NCI-H1417 treated with DMSO at 0.1 percent for 48 hours (cell line): ENCODE results near the gene TRIM61.
"Not testable (repeated sequence)": the region's sequence is repeated elsewhere in the genome, so short reads cannot be mapped to it uniquely, and the experiment has no call there.

Experiments
- DNase-seq: peaks from one replicate; lab custom pipeline; 2025; lab: John Stamatoyannopoulos, UW

The TRIM61 gene

GRCh38 chr4:164956766-164957643 lies 20.5 kb downstream of the TRIM61 start:
- peak; percentile 78 for DNase-seq

DNA sequence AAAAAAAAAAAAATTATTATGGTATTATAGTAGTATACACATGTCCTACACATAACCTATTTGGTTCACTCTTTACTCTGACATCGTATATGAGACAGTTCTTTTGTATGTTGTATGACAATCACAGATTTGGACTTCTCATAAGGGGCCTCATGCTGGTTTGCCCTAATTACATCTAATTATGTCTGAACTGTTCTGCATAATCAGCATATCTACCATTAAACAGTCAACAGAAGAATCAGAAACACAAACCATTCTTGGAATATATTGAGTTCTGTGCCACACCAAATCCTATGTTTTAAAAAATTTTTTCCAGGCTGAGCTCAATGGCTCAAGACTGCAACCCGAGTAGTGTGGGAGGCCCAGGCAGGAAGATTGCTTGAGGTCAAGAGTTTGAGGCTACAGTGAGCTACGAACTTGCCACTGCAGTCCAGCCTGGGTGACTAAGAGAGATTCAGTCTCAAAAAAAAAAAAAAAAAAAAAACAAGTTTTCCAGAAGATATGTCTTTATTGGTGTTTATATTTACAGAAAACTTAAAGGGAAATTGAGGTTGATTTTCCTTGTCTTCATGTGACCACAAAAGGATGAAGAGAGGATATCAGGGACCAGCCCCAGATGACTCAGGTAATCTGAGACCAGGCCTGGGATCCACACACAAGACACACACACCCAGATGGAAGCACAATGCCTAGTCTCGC lies 22.2 kb downstream of the TRIM61 start:
- DNase-seq: no peak

DNA sequence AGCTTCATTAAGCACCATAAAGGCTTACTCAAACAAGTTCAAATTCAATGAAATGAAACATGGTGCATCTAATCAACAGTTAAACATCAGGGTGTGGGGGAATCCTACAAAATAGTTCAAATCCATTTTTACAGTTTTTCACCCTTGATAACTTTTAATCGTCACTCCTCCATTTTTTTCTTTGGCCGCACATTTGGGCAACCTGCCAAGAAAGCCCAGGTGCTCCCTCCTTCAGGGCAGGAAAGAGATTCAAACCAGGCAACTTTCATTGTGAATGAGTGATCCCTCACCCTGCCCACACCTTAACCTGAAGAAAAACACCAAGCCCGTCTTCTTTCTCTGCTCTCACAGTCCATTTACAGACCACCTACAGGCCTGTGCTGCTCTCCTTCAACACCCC lies 24.9 kb downstream of the TRIM61 start:
- DNase-seq: no peak

DNA sequence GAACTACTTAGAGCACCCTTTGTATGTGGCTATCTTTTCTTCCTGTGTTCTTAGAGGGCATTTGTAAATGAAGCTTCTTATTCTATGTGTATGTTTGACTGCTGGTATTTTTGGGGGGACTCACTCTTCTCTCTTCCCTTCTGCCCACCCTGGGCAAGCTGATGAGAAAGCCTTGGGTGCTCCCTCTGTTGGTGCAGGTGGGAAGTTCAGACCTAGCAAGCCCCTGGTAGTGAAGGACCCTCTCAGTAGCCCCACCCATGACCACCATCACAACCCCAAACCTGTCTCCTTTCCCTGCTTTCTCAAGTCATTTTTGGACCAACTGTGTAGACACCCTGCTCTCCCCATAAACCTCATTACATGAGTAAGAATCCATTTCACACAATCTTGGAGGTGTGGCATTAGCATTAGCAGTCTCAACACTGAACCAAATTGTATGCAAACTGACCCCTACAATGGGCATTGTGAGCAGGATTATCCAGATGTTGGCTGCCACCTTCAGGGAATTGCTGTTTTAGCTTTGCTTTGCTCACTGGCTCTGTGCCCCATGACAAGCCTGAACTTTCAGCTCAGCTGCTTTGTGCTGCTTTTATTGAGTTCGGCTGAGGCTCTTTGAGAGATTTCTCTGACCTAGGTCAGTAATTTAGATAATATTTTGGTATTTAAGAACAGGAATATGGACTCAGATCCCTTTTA lies 27.9 kb downstream of the TRIM61 start:
- no peak for DNase-seq

- DNase-seq: no peak
These were observed 28.5 kb downstream of the TRIM61 start for GRCh38 chr4:164948975-164949374.

GRCh38 chr4:164948006-164948405 lies 29.5 kb downstream of the TRIM61 start:
- not testable (repeated sequence) for DNase-seq

DNA sequence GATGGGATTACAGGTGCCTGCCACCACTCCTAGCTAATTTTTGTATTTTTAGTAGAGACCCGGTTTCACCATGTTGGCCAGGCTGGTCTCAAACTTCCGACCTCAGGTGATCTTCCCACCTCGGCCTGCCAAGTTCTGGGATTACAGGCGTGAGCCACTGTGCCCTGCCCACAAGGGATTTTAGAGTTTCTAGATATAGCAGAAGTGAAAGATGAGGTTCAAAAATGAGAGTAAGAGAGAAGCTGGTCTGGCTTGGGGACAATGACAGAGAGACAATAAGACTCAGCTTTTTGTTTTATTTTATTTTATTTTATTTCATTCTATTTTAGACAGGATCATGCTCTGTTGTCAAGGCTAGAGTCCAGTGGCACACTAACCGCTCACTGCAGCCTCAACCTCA lies 30.6 kb downstream of the TRIM61 start:
- no peak for DNase-seq

GRCh38 chr4:164945146-164945545 lies 32.3 kb downstream of the TRIM61 start:
- DNase-seq: no peak

- DNase-seq: no peak
These were observed 34.3 kb downstream of the TRIM61 start for GRCh38 chr4:164943192-164943591.

GRCh38 chr4:164937576-164938270 lies 39.7 kb downstream of the TRIM61 start:
- no peak for DNase-seq

- DNase-seq: not testable (repeated sequence)
These were observed 41.4 kb downstream of the TRIM61 start for GRCh38 chr4:164935865-164936606.

GRCh38 chr4:164935363-164935762 lies 42.1 kb downstream of the TRIM61 start:
- no peak for DNase-seq

- no peak for DNase-seq
These were observed 44.2 kb downstream of the TRIM61 start for GRCh38 chr4:164933244-164933643.

GRCh38 chr4:164931551-164932324 lies 45.7 kb downstream of the TRIM61 start:
- no peak for DNase-seq

DNA sequence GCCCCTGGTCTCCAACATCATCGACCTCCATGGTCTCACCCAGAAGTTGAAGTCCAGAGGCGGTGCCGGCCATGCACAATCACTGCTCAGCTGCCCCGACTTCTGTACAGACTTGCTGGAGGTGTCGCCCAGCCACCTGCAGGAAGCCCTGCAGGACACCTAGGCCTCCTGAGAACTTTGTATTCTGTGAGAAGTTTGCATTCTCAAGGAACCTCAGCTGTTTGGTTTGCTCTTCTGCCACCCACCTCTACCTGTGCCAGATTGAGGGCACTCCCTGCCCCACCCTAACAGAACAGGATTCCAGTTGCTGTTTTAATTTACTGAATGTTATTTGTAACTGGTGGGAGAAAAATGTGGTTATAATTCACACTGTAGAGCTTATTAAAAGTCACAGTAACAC lies 46.8 kb downstream of the TRIM61 start:
- DNase-seq: no peak

DNA sequence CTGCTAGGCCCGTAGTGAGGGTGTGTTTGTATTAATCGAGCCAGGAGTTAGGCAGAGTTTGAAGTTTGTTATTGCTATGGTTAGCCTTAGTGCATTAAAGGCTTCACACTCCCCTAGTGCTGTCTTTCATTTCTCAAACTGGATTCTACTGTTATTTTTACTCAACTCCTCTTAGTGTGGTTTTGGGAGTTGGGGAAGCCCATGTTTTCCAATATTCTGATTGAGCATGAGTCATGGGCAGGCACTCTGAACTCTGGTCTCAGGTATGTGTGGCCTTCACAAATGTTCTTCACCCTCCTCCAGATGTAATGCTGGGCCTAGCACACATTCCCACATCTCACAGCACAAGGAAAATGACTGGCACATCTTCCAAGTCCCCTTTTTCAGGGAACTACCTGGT lies 50.4 kb downstream of the TRIM61 start:
- not testable (repeated sequence) for DNase-seq

GRCh38 chr4:164926301-164926700 lies 51.2 kb downstream of the TRIM61 start:
- no peak for DNase-seq

DNA sequence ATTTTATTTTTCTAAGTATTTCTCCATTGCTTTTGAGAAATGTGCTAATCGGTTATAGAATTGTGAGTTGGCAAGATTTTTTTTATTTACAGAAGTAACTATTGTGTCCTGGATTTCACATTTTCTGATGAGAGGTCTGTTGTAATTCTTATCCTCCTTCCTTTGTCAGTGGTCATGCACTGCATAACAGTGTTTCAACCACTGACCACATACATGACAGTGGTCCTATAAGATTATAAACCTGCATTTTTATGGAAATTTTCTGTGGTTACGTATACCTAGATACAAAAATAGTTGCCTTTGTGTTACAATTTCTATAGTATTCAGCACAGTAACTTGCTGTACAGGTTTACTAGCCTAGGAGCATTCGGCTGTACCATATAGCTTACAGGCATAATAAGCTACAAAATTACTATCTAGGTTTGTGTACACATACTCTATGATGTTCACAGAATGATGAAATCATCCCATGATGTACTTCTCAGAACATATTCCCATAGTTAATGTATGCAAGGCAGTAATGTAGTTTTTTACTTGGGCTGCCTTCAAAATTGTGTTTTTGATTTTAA lies 52.7 kb downstream of the TRIM61 start:
- DNase-seq: no peak

DNA sequence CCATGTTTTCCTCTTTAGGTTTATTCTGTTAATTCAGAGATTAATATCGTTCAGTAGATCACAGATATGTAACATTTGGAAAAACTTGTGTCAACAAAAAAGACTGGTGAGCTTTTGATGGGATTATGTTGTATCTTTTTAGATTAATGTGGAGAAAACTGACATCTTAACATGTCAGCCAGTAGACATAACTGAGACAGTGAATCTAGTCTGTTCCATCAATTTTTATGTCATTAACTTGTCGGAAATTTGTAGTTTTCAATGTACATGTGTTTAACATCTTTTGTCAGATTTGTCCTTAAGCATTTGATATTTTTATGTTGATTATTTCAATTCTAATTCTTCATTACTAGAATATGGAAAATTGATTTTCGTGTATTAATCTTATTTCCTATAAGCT lies 58.5 kb downstream of the TRIM61 start:
- no peak for DNase-seq
